ENCODE data around the gene PLBD2.

Gene PLBD2

GRCh38 chr12:113358381-113359132, at the start of gene PLBD2:
PLBD2 (plus strand) TSS chr12:113358587; CDS start chr12:113358601, 14 bp downstream.
- peak; percentile 33 for DNase-seq (ENCODE audit: low read depth, low spot score)
- peak within 1 kb of the TSS; percentile 14 for H3K27ac ChIP-seq

- DNase-seq (ENCODE audit: low read depth, low spot score): no peak
- no peak overlapping the region for H3K27ac ChIP-seq
Observed at GRCh38 chr12:113310489-113310888, 47.9 kb upstream of the PLBD2 start.

GRCh38 chr12:113314121-113314529, 44.3 kb upstream of the PLBD2 start:
- no peak overlapping the region for H3K27ac ChIP-seq
- DNase-seq (ENCODE audit: low read depth, low spot score): no peak

- no peak for DNase-seq (ENCODE audit: low read depth, low spot score)
- no peak overlapping the region for H3K27ac ChIP-seq
Observed at GRCh38 chr12:113315358-113315757, 43.0 kb upstream of the PLBD2 start.

GRCh38 chr12:113316155-113316554, 42.2 kb upstream of the PLBD2 start:
- no peak for DNase-seq (ENCODE audit: low read depth, low spot score)
- no peak overlapping the region for H3K27ac ChIP-seq

GRCh38 chr12:113317122-113317521, 41.3 kb upstream of the PLBD2 start:
- no peak for DNase-seq (ENCODE audit: low read depth, low spot score)
- no peak overlapping the region for H3K27ac ChIP-seq

- no peak overlapping the region for H3K27ac ChIP-seq
- DNase-seq (ENCODE audit: low read depth, low spot score): no peak
Observed at GRCh38 chr12:113318046-113318656, 40.2 kb upstream of the PLBD2 start.

- no peak overlapping the region for H3K27ac ChIP-seq
- DNase-seq (ENCODE audit: low read depth, low spot score): no peak
Observed at GRCh38 chr12:113318900-113319628, 39.3 kb upstream of the PLBD2 start.

GRCh38 chr12:113320401-113320800, 38.0 kb upstream of the PLBD2 start:
- DNase-seq (ENCODE audit: low read depth, low spot score): no peak
- H3K27ac ChIP-seq: no peak overlapping the region

GRCh38 chr12:113322343-113322742, 36.0 kb upstream of the PLBD2 start:
- peak; percentile 75 for DNase-seq (ENCODE audit: low read depth, low spot score)
- peak overlapping the region; percentile 46 for H3K27ac ChIP-seq

- no peak for DNase-seq (ENCODE audit: low read depth, low spot score)
- no peak overlapping the region for H3K27ac ChIP-seq
Observed at GRCh38 chr12:113325916-113326315, 32.5 kb upstream of the PLBD2 start.

GRCh38 chr12:113326775-113327395, 31.5 kb upstream of the PLBD2 start:
- DNase-seq (ENCODE audit: low read depth, low spot score): no peak
- H3K27ac ChIP-seq: no peak overlapping the region

GRCh38 chr12:113328368-113328889, 30.0 kb upstream of the PLBD2 start:
- H3K27ac ChIP-seq: no peak overlapping the region
- DNase-seq (ENCODE audit: low read depth, low spot score): no peak

GRCh38 chr12:113329022-113329790, 29.2 kb upstream of the PLBD2 start:
- no peak for DNase-seq (ENCODE audit: low read depth, low spot score)
- no peak overlapping the region for H3K27ac ChIP-seq

- H3K27ac ChIP-seq: no peak overlapping the region
- DNase-seq (ENCODE audit: low read depth, low spot score): no peak
Observed at GRCh38 chr12:113329791-113330417, 28.5 kb upstream of the PLBD2 start.

GRCh38 chr12:113330505-113330904, 27.9 kb upstream of the PLBD2 start:
- no peak for DNase-seq (ENCODE audit: low read depth, low spot score)
- no peak overlapping the region for H3K27ac ChIP-seq

- no peak for DNase-seq (ENCODE audit: low read depth, low spot score)
- H3K27ac ChIP-seq: no peak overlapping the region
Observed at GRCh38 chr12:113332688-113333417, 25.5 kb upstream of the PLBD2 start.

GRCh38 chr12:113333418-113333750, 25.0 kb upstream of the PLBD2 start:
- DNase-seq (ENCODE audit: low read depth, low spot score): no peak
- H3K27ac ChIP-seq: no peak overlapping the region
